ENCODE results near the gene MAGI1.

- TF ChIP-seq BACH2 (CRISPR knock-in tag; IDR thresholded peaks at IDR 0.05; ENCODE audit: borderline replicate concordance) = no peak
- TF ChIP-seq CSDC2 (CRISPR knock-in tag; IDR thresholded peaks at IDR 0.05) = no peak
- TF ChIP-seq PPARA (CRISPR knock-in tag; IDR thresholded peaks at IDR 0.05; ENCODE audit: borderline replicate concordance) = no peak
- TF ChIP-seq ZFP3 (CRISPR knock-in tag; IDR thresholded peaks at IDR 0.05) = no peak
- TF ChIP-seq TCF4 (CRISPR knock-in tag; IDR thresholded peaks at IDR 0.05; ENCODE audit: borderline replicate concordance) = no peak
- no peak for TF ChIP-seq PATZ1 (CRISPR knock-in tag; IDR thresholded peaks at IDR 0.05; ENCODE audit: borderline replicate concordance)
- no peak for TF ChIP-seq GLIS3 (CRISPR knock-in tag; IDR thresholded peaks at IDR 0.05)
- no peak for TF ChIP-seq ZC3H10 (CRISPR knock-in tag; IDR thresholded peaks at IDR 0.05)
- TF ChIP-seq SNAI2 (CRISPR knock-in tag; IDR thresholded peaks at IDR 0.05) = no peak
- TF ChIP-seq ESRRG (CRISPR knock-in tag; IDR thresholded peaks at IDR 0.05) = no peak
Measured at GRCh38 chr3:65439641-65440284, 599.0 kb downstream of the MAGI1 start.
